HepG2 (cell line): ENCODE data around the gene GBX1. TPM values are rescaled to one million over a fixed set of nuclear protein-coding genes. Genes with fewer than 3 reads are reported as not detected.

ENCODE experiments used
- ATAC-seq: fragments of 200-7000 bp; cut with Tn5 transposase; 3 replicates; pipeline ENCODE4 v1.9.1; 2020; ENCODE audit warnings: mild to moderate bottlenecking, moderate library complexity
- BruUV-seq: library from RNA; stranded (reverse); fragments of 400-500 nt; replicated peaks from 2 replicates; lab custom pipeline; 2021; lab: Mats Ljungman, UMichigan
- CTCF ChIA-PET: fragments of 300-600 bp; formaldehyde crosslinking; extraction: SDS; loops from one replicate; lab custom pipeline; 2021; ENCODE audit warnings: low total read pairs, inconsistent platforms, low intra/inter-chr PET ratio; lab: Yijun Ruan, JAX
- POLR2A ChIA-PET: fragments of 350-600 bp; sonication (Branson Sonifier 250); formaldehyde crosslinking; loops from one replicate; lab custom pipeline; 2020; ENCODE audit warnings: antibody characterized with exemption, inconsistent platforms; lab: Yijun Ruan, JAX
- DNase-seq: peaks from one replicate; pipeline ENCODE4 v3.0.0-alpha.2; 2015; ENCODE audit warnings: low spot score
- FAIRE-seq: peaks from 3 replicates; lab custom pipeline; 2011; peaks lifted over from hg19 to GRCh38; lab: Jason Lieb, UNC
- H2AFZ ChIP-seq: one replicate; pipeline ENCODE4 v1.6.1; 2011; ENCODE audit warnings: low read length, inconsistent platforms
- H3K27ac ChIP-seq: fragments of 300-600 bp; 3 replicates; pipeline ENCODE4 v1.8.0; 2011; ENCODE audit warnings: mixed run types, mild to moderate bottlenecking, mixed read lengths, low read length, inconsistent platforms; ENCODE audit not compliant: insufficient read depth; ENCODE audit errors: extremely low read length
- H3K27me3 ChIP-seq, 2 experiments: fragments of 200-600 bp in 1 of 2; 2 replicates in 1 of 2; 3 replicates in 1 of 2; pipeline versions ENCODE4 v1.6.0 to v1.8.0; 2011; ENCODE audit warnings: low read length in 2 of 2, mild to moderate bottlenecking in 2 of 2, moderate library complexity in 2 of 2, inconsistent platforms in 1 of 2; ENCODE audit not compliant: insufficient read depth in 2 of 2, control insufficient read depth in 1 of 2
- H3K36me3 ChIP-seq, 2 experiments: fragments of 200-600 bp in 1 of 2; replicated peaks in 1 of 2; 2 replicates in 1 of 2; 3 replicates in 1 of 2; pipeline versions ENCODE4 v1.5.1 to v1.8.0; 2011; ENCODE audit warnings: low read length in 2 of 2, inconsistent platforms in 1 of 2; ENCODE audit not compliant: insufficient read depth in 2 of 2, control insufficient read depth in 1 of 2
- H3K4me1 ChIP-seq: 2 replicates; pipeline ENCODE4 v1.5.1; 2012; ENCODE audit warnings: low read length, inconsistent platforms; ENCODE audit not compliant: insufficient read depth
- H3K4me2 ChIP-seq: 2 replicates; pipeline ENCODE4 v1.6.0; 2011; ENCODE audit warnings: low read depth, low read length, inconsistent platforms
- H3K4me3 ChIP-seq, 3 experiments: fragments of 200-600 bp in 1 of 3; sonication (generic), shearing (Covaris generic) in 1 of 3; replicated peaks in 1 of 3; 2 replicates each; pipeline ENCODE4 v1.5.1; 2011 to 2016; ENCODE audit warnings: low read length in 3 of 3, inconsistent platforms in 2 of 3, low read depth in 2 of 3, mild to moderate bottlenecking in 2 of 3, control low read depth in 1 of 3, mixed read lengths in 1 of 3; ENCODE audit not compliant: insufficient read depth in 1 of 3
- H3K79me2 ChIP-seq: one replicate; pipeline ENCODE4 v1.6.1; 2011; ENCODE audit warnings: low read length, inconsistent platforms; ENCODE audit not compliant: insufficient read depth
- H3K9ac ChIP-seq: 2 replicates; pipeline ENCODE4 v1.6.0; 2011; ENCODE audit warnings: mild to moderate bottlenecking, low read depth, low read length, inconsistent platforms; ENCODE audit not compliant: insufficient read depth
- H3K9me3 ChIP-seq: 2 replicates; pipeline ENCODE4 v1.5.1; 2012; ENCODE audit warnings: mild to moderate bottlenecking, low read length
- H4K20me1 ChIP-seq: 2 replicates; pipeline ENCODE4 v1.6.0; 2011; ENCODE audit warnings: inconsistent platforms, mild to moderate bottlenecking, low read length, moderate library complexity; ENCODE audit not compliant: insufficient read depth
- NFYB ChIP-seq: sonication (generic); formaldehyde crosslinking; IDR thresholded peaks from 2 replicates; pipeline ENCODE4 v1.4.0; 2020; ENCODE audit warnings: missing genetic modification reagents
- PAX8 ChIP-seq: sonication (generic); formaldehyde crosslinking; IDR thresholded peaks from 2 replicates; pipeline ENCODE4 v1.8.0; 2022; ENCODE audit warnings: mild to moderate bottlenecking, missing genetic modification reagents, borderline replicate concordance
- POLR2G ChIP-seq: fragments of 200-400 bp; formaldehyde crosslinking; IDR thresholded peaks from 2 replicates; pipeline ENCODE4 v1.6.1; 2018; ENCODE audit warnings: mild to moderate bottlenecking, low read depth, low read length, moderate library complexity
- SCMH1 ChIP-seq: sonication (generic); formaldehyde crosslinking; IDR thresholded peaks from 2 replicates; pipeline ENCODE4 v1.9.0; 2021; ENCODE audit warnings: missing genetic modification reagents, mild to moderate bottlenecking, borderline replicate concordance
- XRCC5 ChIP-seq: fragments of 200-400 bp; formaldehyde crosslinking; optimal IDR thresholded peaks from 2 replicates; pipeline ENCODE3; 2017; ENCODE audit warnings: mild to moderate bottlenecking, low read length
- ZNF263 ChIP-seq: sonication (generic); formaldehyde crosslinking; IDR thresholded peaks from 2 replicates; pipeline ENCODE4 v1.4.0; 2020; ENCODE audit warnings: missing genetic modification reagents
- ZNF713 ChIP-seq: sonication (generic); formaldehyde crosslinking; IDR thresholded peaks from 2 replicates; pipeline ENCODE4 v1.4.0; 2020; ENCODE audit warnings: mild to moderate bottlenecking, missing genetic modification reagents
- WGBS: methylation state at CpG from one replicate; pipeline ENCODE4 v1.1.6; 2017; ENCODE audit warnings: low lambda C conversion rate; 5-methylcytosine and 5-hydroxymethylcytosine counted together
- in situ Hi-C: cut with HindIII; loops from 2 replicates; pipeline ENCODE4 v1.10.0; 2017; ENCODE audit warnings: low pct_unique_long_range_greater_than_20kb; ENCODE audit not compliant: extremely low pct_ligation_motif_present
- intact Hi-C: fragments of 100-400 bp; cut with micrococcal nuclease; formaldehyde crosslinking; loops from one replicate; pipeline ENCODE4 v1.10.0; 2022; ENCODE audit not compliant: unreplicated experiment
- polyA plus RNA-seq, 8 experiments: library from polyadenylated mRNA; depleted of rRNA in 3 of 8; stranded (reverse) in 7 of 8; unstranded in 1 of 8; fragments of >200 nt; fragmentation: Illumina TruSeq in 4 of 8; extraction: Trizol in 4 of 8; gene quantifications; 2 replicates each; pipeline versions ENCODE4 v1.2.1 to v1.2.3, GENCODE V29; 2011 to 2016; ENCODE audit warnings: low read depth in 4 of 8, missing spikeins in 1 of 8, mixed read lengths in 1 of 8; ENCODE audit not compliant: insufficient read depth in 1 of 8
- total RNA-seq, 5 experiments: library from RNA; depleted of rRNA; stranded (reverse); fragments of >200 nt; fragmentation: Illumina TruSeq; extraction: Trizol; gene quantifications; 2 replicates each; pipeline ENCODE4 v1.2.3, GENCODE V29; 2016; ENCODE audit warnings: low read depth in 1 of 5
- TF ChIP-seq, protein P1 (sequence below): sonication (generic); formaldehyde crosslinking; IDR thresholded peaks from 2 replicates; pipeline ENCODE4 v1.5.0; 2020; ENCODE audit warnings: mild to moderate bottlenecking, missing genetic modification reagents, moderate library complexity
- TF ChIP-seq, protein P2 (sequence below): sonication (generic); formaldehyde crosslinking; IDR thresholded peaks from 2 replicates; pipeline ENCODE4 v1.8.0; 2022; ENCODE audit warnings: missing genetic modification reagents, low read depth, mild to moderate bottlenecking, borderline replicate concordance
- TF ChIP-seq, protein P3 (sequence below): sonication (generic); formaldehyde crosslinking; IDR thresholded peaks from 2 replicates; pipeline ENCODE4 v1.5.1; 2020; ENCODE audit warnings: mild to moderate bottlenecking, moderate library complexity, missing genetic modification reagents

GBX1 gene
- total and polyA plus RNA-seq, 2 of the 13 experiments (the other 11 are each of a cell fraction or from before 2014, with no cell fraction given) = not detected

DNA sequence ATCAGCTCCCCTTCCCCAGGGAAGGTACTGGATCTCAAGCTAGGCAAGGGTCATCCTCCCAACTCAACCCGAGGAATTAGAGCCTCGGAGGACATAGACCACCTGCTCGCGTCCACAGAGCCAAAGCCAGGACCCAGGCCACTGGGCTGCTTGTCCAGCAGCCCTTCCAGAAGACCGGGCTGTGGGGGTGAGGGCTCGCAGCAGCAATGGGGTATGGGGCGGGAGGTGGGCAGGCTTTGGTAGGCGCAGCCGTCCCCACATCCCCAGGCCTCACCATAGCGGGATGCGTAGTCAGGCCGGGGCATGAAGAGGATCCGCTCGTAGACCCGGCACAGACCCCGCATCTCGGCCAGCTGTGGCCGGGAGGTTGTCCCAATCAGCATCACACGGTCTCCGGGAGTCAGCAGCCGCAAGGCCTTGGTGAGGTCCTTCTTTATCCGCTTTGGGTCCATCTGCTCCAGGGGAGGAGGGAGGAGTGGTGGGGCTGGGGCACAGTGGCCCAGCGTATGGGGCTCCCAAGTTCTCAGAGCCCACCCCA is 24.6 kb upstream of the GBX1 start (continued):
- TF ChIP-seq PAX8 (CRISPR knock-in tag) = no peak
- TF ChIP-seq, all 625 proteins: peak for 0

DNA sequence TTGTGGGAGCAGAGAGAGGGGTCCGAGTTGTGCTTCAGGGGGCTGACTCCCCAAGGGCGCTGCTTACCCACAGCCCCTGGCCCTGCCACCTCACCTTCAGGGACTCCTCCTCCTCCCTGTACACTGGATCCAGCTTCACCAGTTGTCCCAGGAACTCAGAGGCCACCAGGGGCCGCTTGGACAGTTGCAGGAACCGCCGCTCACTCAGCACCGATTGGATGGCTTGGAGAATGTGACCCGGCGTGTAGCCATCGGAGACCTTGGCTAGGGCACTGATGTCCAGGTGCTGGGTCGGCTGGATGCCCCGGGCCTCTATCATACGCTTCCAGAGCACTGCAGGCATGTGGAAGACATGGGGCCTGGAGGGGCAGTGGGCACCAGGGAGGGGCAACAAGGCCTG is 24.1 kb upstream of the GBX1 start:
- no peaks in the 10 kb centered on the region for H3K36me3 ChIP-seq
- no peaks in the 10 kb centered on the region for H3K4me1 ChIP-seq
- H3K4me3 ChIP-seq = no peak overlapping the region
- ChIA-PET POLR2A (no interaction called here), CTCF (interaction anchor here (1.1 to 1.6 kb wide), 2 partner anchors 53 to 112 kb away, joined by 4 to 6 read pairs; no protein-coding TSS in a partner anchor)
- DNase-seq (peak; percentile 39), ATAC-seq (peak; percentile 89), FAIRE-seq (no peak)
- H3K4me2 ChIP-seq = no peak overlapping the region
- TF ChIP-seq XRCC5 = peak; percentile 36
- TF ChIP-seq, protein P1, sequence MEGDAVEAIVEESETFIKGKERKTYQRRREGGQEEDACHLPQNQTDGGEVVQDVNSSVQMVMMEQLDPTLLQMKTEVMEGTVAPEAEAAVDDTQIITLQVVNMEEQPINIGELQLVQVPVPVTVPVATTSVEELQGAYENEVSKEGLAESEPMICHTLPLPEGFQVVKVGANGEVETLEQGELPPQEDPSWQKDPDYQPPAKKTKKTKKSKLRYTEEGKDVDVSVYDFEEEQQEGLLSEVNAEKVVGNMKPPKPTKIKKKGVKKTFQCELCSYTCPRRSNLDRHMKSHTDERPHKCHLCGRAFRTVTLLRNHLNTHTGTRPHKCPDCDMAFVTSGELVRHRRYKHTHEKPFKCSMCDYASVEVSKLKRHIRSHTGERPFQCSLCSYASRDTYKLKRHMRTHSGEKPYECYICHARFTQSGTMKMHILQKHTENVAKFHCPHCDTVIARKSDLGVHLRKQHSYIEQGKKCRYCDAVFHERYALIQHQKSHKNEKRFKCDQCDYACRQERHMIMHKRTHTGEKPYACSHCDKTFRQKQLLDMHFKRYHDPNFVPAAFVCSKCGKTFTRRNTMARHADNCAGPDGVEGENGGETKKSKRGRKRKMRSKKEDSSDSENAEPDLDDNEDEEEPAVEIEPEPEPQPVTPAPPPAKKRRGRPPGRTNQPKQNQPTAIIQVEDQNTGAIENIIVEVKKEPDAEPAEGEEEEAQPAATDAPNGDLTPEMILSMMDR (CRISPR knock-in tag) = peak; percentile 61
- TF ChIP-seq POLR2G = no peak
- 0 out of 2 replicates have a peak, but pooled peaks have one; percentile 38 for TF ChIP-seq NFYB
- no peak for TF ChIP-seq ZNF713 (CRISPR knock-in tag)
- TF ChIP-seq, protein P2, sequence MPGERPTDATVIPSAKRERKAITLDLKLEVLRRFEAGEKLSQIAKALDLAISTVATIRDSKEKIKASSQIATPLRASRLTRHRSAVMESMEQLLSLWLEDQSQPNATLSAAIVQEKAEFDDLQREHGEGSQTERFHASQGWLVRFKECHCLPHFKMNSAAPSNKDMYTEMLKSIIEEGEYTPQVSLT (CRISPR knock-in tag) = no peak
- peak; percentile 48; the same call in 1 of the 2 replicates for TF ChIP-seq ZNF263 (CRISPR knock-in tag)
- no peak for TF ChIP-seq SCMH1 (CRISPR knock-in tag)
- TF ChIP-seq, protein P3, sequence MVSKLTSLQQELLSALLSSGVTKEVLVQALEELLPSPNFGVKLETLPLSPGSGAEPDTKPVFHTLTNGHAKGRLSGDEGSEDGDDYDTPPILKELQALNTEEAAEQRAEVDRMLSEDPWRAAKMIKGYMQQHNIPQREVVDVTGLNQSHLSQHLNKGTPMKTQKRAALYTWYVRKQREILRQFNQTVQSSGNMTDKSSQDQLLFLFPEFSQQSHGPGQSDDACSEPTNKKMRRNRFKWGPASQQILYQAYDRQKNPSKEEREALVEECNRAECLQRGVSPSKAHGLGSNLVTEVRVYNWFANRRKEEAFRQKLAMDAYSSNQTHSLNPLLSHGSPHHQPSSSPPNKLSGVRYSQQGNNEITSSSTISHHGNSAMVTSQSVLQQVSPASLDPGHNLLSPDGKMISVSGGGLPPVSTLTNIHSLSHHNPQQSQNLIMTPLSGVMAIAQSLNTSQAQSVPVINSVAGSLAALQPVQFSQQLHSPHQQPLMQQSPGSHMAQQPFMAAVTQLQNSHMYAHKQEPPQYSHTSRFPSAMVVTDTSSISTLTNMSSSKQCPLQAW = no peak
- no peaks in the 10 kb centered on the region for H3K9me3 ChIP-seq
- no peak overlapping the region for H3K27ac ChIP-seq
- H3K27me3 ChIP-seq = peaks cover 9 to 76% of the 10 kb centered on the region in 2 experiments; a peak in 4 of 5 replicates
- no peaks in the 10 kb centered on the region for H3K79me2 ChIP-seq
- intact Hi-C loops = loop anchor here (2.0 kb wide), 1 partner anchor 53 kb away; no protein-coding TSS in a partner anchor
- BruUV-seq = no TSS peak
- H2AFZ ChIP-seq = no peak overlapping the region
- H4K20me1 ChIP-seq = no peaks in the 10 kb centered on the region
- in situ Hi-C loops = loop anchor here (10.0 kb wide), 1 partner anchor 113 kb away; no protein-coding TSS in a partner anchor
- WGBS = 0% methylated on average over 2 of the region's 12 CpGs
- no peak overlapping the region for H3K9ac ChIP-seq
